ENCODE results near the gene FBLN2.

- TF ChIP-seq POLR2A (IDR thresholded peaks at IDR 0.05) (no peak), POLR2AphosphoS5 (IDR thresholded peaks at IDR 0.05) (no peak)
Observed at GRCh38 chr3:13556207-13556606, 7.3 kb downstream of the FBLN2 start.

Data from gastroesophageal sphincter (tissue), 2 donors.